Transverse colon (tissue), 4 donors: ENCODE measurements around the gene MFNG. TPM values are rescaled to one million over a fixed set of nuclear protein-coding genes. Genes with fewer than 3 reads are reported as not detected.

Experiments used
- DNase-seq: peaks from one replicate; pipeline ENCODE4 v3.0.0-alpha.2; 2019
- H3K27ac ChIP-seq, 4 donors: fragments of 200-600 bp; sonication (generic); 2 replicates each; pipeline ENCODE4 v1.5.1; 2016 to 2018; ENCODE audit warnings: inconsistent platforms in 4 of 4
- H3K27me3 ChIP-seq: fragments of 200-600 bp; sonication (generic); 2 replicates; pipeline ENCODE4 v1.5.1; 2017; ENCODE audit warnings: inconsistent platforms
- H3K36me3 ChIP-seq, 4 donors: fragments of 200-600 bp; sonication (generic); 2 replicates each; pipeline ENCODE4 v1.5.1; 2017 to 2019; ENCODE audit warnings: inconsistent platforms in 4 of 4
- H3K4me1 ChIP-seq, 4 donors: fragments of 200-600 bp; sonication (generic); 2 replicates each; pipeline ENCODE4 v1.5.1; 2017 to 2020; ENCODE audit warnings: inconsistent platforms in 4 of 4
- H3K4me3 ChIP-seq, 4 donors: fragments of 200-600 bp; sonication (generic); 1 replicate in 1 of 4; 2 replicates in 3 of 4; pipeline versions ENCODE4 v1.5.1 to v1.6.1; 2017 to 2019; ENCODE audit warnings: inconsistent platforms in 4 of 4
- H3K9me3 ChIP-seq, 2 donors: fragments of 200-600 bp; sonication (generic); 2 replicates each; pipeline ENCODE4 v1.5.1; 2017 to 2019; ENCODE audit warnings: inconsistent platforms in 2 of 2
- CTCF ChIP-seq, 5 experiments: fragments of 200-600 bp in 3 of 5; fragments of 450-650 bp in 2 of 5; sonication (generic) in 3 of 5; IDR thresholded peaks; 1 replicate in 2 of 5; 2 replicates in 3 of 5; pipeline ENCODE4 v1.5.1; 2016 to 2017; ENCODE audit warnings: antibody characterized with exemption in 5 of 5, inconsistent platforms in 3 of 5, mild to moderate bottlenecking in 2 of 5, moderate library complexity in 1 of 5
- EP300 ChIP-seq: sonication (generic); formaldehyde crosslinking; IDR thresholded peaks from one replicate; pipeline ENCODE4 v1.6.1; 2017; ENCODE audit warnings: antibody characterized with exemption, low read depth
- POLR2A ChIP-seq: fragments of 450-650 bp; IDR thresholded peaks from one replicate; pipeline ENCODE4 v1.6.1; 2016; ENCODE audit warnings: antibody characterized with exemption, mild to moderate bottlenecking, moderate library complexity
- POLR2AphosphoS5 ChIP-seq, 3 donors: sonication (generic); formaldehyde crosslinking; IDR thresholded peaks; one replicate each; pipeline ENCODE4 v1.6.1; 2016; ENCODE audit warnings: antibody characterized with exemption in 3 of 3
- WGBS, 2 donors: methylation state at CpG; one replicate each; pipeline ENCODE4 v1.1.5; 2018; ENCODE audit warnings: low coverage in 1 of 2; 5-methylcytosine and 5-hydroxymethylcytosine counted together
- in situ Hi-C, 4 donors: fragments of 200-750 bp; cut with MboI; loops; one replicate each; pipeline versions ENCODE4 v1.15.0 to v1.15.1; 2017; ENCODE audit warnings: low sequenced_read_pairs in 3 of 4, low pct_ligation_motif_present in 1 of 4, low pct_unique_long_range_greater_than_20kb in 1 of 4
- intact Hi-C: fragments of 100-400 bp; cut with DNase I; formaldehyde crosslinking; loops from one replicate; pipeline ENCODE4 v1.15.1; 2023; ENCODE audit warnings: low total_unique reads
- total RNA-seq, 4 donors: library from RNA; depleted of rRNA; stranded (reverse); fragments of >200 nt; gene quantifications; one replicate each; pipeline ENCODE4 v1.1.0, GENCODE V29; 2016

The MFNG gene
- total RNA-seq, 4 donors from 2014 or later: 2.8 to 26.4 (median 15.7) TPM

GRCh38 chr22:37433786-37434185 lies 52.4 kb downstream of the MFNG start:
- Histone ChIP-seq H3K4me1 (no peaks in the 10 kb centered on the region), H3K36me3 (no peaks in the 10 kb centered on the region), H3K4me3 (no peak overlapping the region), H3K27me3 (peaks cover 73% of the 10 kb centered on the region), H3K27ac (no peak overlapping the region), H3K9me3 (no peaks in the 10 kb centered on the region)
- intact Hi-C loops (no loop called here), in situ Hi-C loops (loop anchor here in 2 of 4 donors (10.0 kb wide), 2 partner anchors 109 to 119 kb away; no protein-coding TSS in a partner anchor)
- WGBS, 2 donors: 57% methylated on average over 11 of the region's 11 CpGs; no CpG with 5 or more reads in 1 of the 2 donors
- DNase-seq: no peak
- no peak for TF ChIP-seq POLR2A
- TF ChIP-seq POLR2AphosphoS5 (IDR thresholded peaks at IDR 0.05): no peak
- no peak for TF ChIP-seq EP300
- TF ChIP-seq CTCF (IDR thresholded peaks at IDR 0.05): no peak

- H3K27ac ChIP-seq: no peak overlapping the region
- H3K27me3 ChIP-seq: peaks cover 82% of the 10 kb centered on the region
- peaks cover 0 to 3% (median 0%) of the 10 kb centered on the region in 4 donors for H3K4me1 ChIP-seq
- TF ChIP-seq CTCF (IDR thresholded peaks at IDR 0.05) (no peak), POLR2A (no peak), POLR2AphosphoS5 (IDR thresholded peaks at IDR 0.05) (no peak), EP300 (no peak)
- H3K36me3 ChIP-seq: no peaks in the 10 kb centered on the region
- in situ Hi-C loops: loop anchor here in 2 of 4 donors (10.0 kb wide), 2 partner anchors 108 to 118 kb away; no protein-coding TSS in a partner anchor
- no peak for DNase-seq
- H3K4me3 ChIP-seq: no peak overlapping the region
- H3K9me3 ChIP-seq: no peaks in the 10 kb centered on the region
- intact Hi-C loops: no loop called here
- 83 to 89% methylated on average over 1 to 3 of the region's 3 CpGs for WGBS, 2 donors
These were observed 53.5 kb downstream of the MFNG start for GRCh38 chr22:37432708-37433054.

- Histone ChIP-seq H3K9me3 (no peaks in the 10 kb centered on the region), H3K4me1 (peaks cover 0 to 7% (median 4%) of the 10 kb centered on the region in 4 donors), H3K27ac (no peak overlapping the region), H3K36me3 (no peaks in the 10 kb centered on the region), H3K27me3 (peaks cover 84% of the 10 kb centered on the region), H3K4me3 (no peak overlapping the region)
- TF ChIP-seq POLR2AphosphoS5 (IDR thresholded peaks at IDR 0.05) (no peak), EP300 (no peak), CTCF (IDR thresholded peaks at IDR 0.05) (no peak)
- intact Hi-C loops (no loop called here), in situ Hi-C loops (loop anchor here in 2 of 4 donors (10.0 kb wide), 2 partner anchors 107 to 117 kb away; no protein-coding TSS in a partner anchor)
- 47 to 64% methylated on average over 5 to 14 of the region's 14 CpGs for WGBS, 2 donors
- DNase-seq: no peak
These were observed 54.1 kb downstream of the MFNG start for GRCh38 chr22:37431801-37432707.

GRCh38 chr22:37431366-37431765 lies 54.8 kb downstream of the MFNG start:
- in situ Hi-C loops (loop anchor here in 2 of 4 donors (10.0 kb wide), 2 partner anchors 107 to 117 kb away; no protein-coding TSS in a partner anchor), intact Hi-C loops (no loop called here)
- H3K36me3 ChIP-seq: no peaks in the 10 kb centered on the region
- H3K27ac ChIP-seq: no peak overlapping the region
- TF ChIP-seq EP300 (no peak), POLR2A (no peak), CTCF (IDR thresholded peaks at IDR 0.05) (no peak), POLR2AphosphoS5 (IDR thresholded peaks at IDR 0.05) (no peak)
- H3K4me3 ChIP-seq: no peak overlapping the region
- 48 to 69% methylated on average over 3 to 9 of the region's 9 CpGs for WGBS, 2 donors
- peaks cover 0 to 9% (median 6%) of the 10 kb centered on the region in 4 donors for H3K4me1 ChIP-seq
- H3K27me3 ChIP-seq: peaks cover 91% of the 10 kb centered on the region
- DNase-seq: no peak
- no peaks in the 10 kb centered on the region for H3K9me3 ChIP-seq
